HEK293T (cell line): ENCODE measurements around the gene IQGAP3.

Experiments
- CTCF ChIA-PET: fragments of 350-600 bp; formaldehyde crosslinking; extraction: SDS; loops from one replicate; lab custom pipeline; 2021; ENCODE audit warnings: antibody characterized with exemption, inconsistent platforms; lab: Yijun Ruan, JAX
- POLR2A ChIA-PET: fragments of 350-600 bp; formaldehyde crosslinking; extraction: SDS; loops from one replicate; lab custom pipeline; 2020; ENCODE audit warnings: antibody characterized with exemption, inconsistent platforms; lab: Yijun Ruan, JAX
- DNase-seq: peaks from one replicate; pipeline ENCODE4 v3.0.0; 2012; ENCODE audit warnings: mixed read lengths; ENCODE audit errors: extremely low spot score
- ARNT ChIP-seq: fragments of 450-650 bp; IDR thresholded peaks from 2 replicates; pipeline ENCODE4 v1.6.1; 2017; ENCODE audit warnings: mild to moderate bottlenecking
- BHLHE40 ChIP-seq: fragments of 450-650 bp; IDR thresholded peaks from 2 replicates; pipeline ENCODE4 v1.6.1; 2016; ENCODE audit warnings: mild to moderate bottlenecking, moderate library complexity, borderline replicate concordance
- CTBP1 ChIP-seq: fragments of 450-650 bp; IDR thresholded peaks from 2 replicates; pipeline ENCODE4 v1.6.1; 2016; ENCODE audit warnings: borderline replicate concordance
- ELF4 ChIP-seq: fragments of 450-650 bp; IDR thresholded peaks from 2 replicates; pipeline ENCODE4 v1.6.1; 2017; ENCODE audit warnings: antibody characterized with exemption
- FOXA1 ChIP-seq: fragments of 450-650 bp; IDR thresholded peaks from 2 replicates; pipeline ENCODE4 v1.6.1; 2016; ENCODE audit warnings: mild to moderate bottlenecking
- FOXK2 ChIP-seq: fragments of 450-650 bp; IDR thresholded peaks from 2 replicates; pipeline ENCODE4 v1.6.1; 2016; ENCODE audit warnings: mild to moderate bottlenecking
- FOXM1 ChIP-seq: fragments of 450-650 bp; IDR thresholded peaks from 2 replicates; pipeline ENCODE4 v1.6.1; 2017; ENCODE audit warnings: mild to moderate bottlenecking, borderline replicate concordance
- HDGF ChIP-seq: fragments of 450-650 bp; IDR thresholded peaks from 2 replicates; pipeline ENCODE4 v1.6.1; 2017; ENCODE audit warnings: antibody characterized with exemption, borderline replicate concordance
- L3MBTL2 ChIP-seq: fragments of 450-650 bp; conservative IDR thresholded peaks from 2 replicates; pipeline ENCODE4 v1.6.1; 2016; ENCODE audit warnings: mild to moderate bottlenecking
- LEF1 ChIP-seq: fragments of 450-650 bp; IDR thresholded peaks from 2 replicates; pipeline ENCODE4 v1.6.1; 2017; ENCODE audit warnings: mild to moderate bottlenecking, borderline replicate concordance
- NFRKB ChIP-seq: fragments of 450-650 bp; IDR thresholded peaks from 2 replicates; pipeline ENCODE4 v1.6.1; 2016; ENCODE audit warnings: mild to moderate bottlenecking, moderate library complexity
- PKNOX1 ChIP-seq: fragments of 450-650 bp; IDR thresholded peaks from 2 replicates; pipeline ENCODE4 v1.6.1; 2016
- SP1 ChIP-seq: fragments of 450-650 bp; IDR thresholded peaks from 2 replicates; pipeline ENCODE4 v1.6.1; 2017
- SUZ12 ChIP-seq: fragments of 450-650 bp; IDR thresholded peaks from 2 replicates; pipeline ENCODE4 v1.6.1; 2016; ENCODE audit warnings: mild to moderate bottlenecking
- TARDBP ChIP-seq: fragments of 450-650 bp; IDR thresholded peaks from 2 replicates; pipeline ENCODE4 v1.6.1; 2016
- ZNF384 ChIP-seq: fragments of 450-650 bp; IDR thresholded peaks from 2 replicates; pipeline ENCODE4 v1.6.1; 2016

The IQGAP3 gene

GRCh38 chr1:156488566-156489165 is 83.7 kb downstream of the IQGAP3 start:
- TF ChIP-seq TARDBP (no peak), CTBP1 (no peak), PKNOX1 (no peak), L3MBTL2 (no peak), ARNT (no peak), FOXM1 (no peak), SUZ12 (no peak), FOXK2 (no peak), HDGF (no peak), ZNF384 (no peak), NFRKB (no peak), ELF4 (no peak)
- POLR2A ChIA-PET, result interaction anchor here (0.9 to 5.9 kb wide), 3 partner anchors 9 to 31 kb away, joined by 4 to 64 read pairs (median 15); partner anchors contain the start of gene MEF2D
- no peak for DNase-seq
- CTCF ChIA-PET, result interaction anchor here (0.7 to 4.3 kb wide), 4 partner anchors 8 to 62 kb away, joined by 3 to 39 read pairs (median 4); no protein-coding TSS in a partner anchor

- no peak for DNase-seq
- CTCF ChIA-PET, result interaction anchor here (0.7 kb wide), 1 partner anchor 63 kb away, joined by 3 read pairs; no protein-coding TSS in a partner anchor
- POLR2A ChIA-PET, result interaction anchor here (5.9 kb wide), 1 partner anchor 15 kb away, joined by 64 read pairs; the partner anchor contains the start of gene MEF2D
- TF ChIP-seq CTBP1, result no peak
- TF ChIP-seq TARDBP, result no peak
- TF ChIP-seq FOXM1, result no peak
- no peak for TF ChIP-seq PKNOX1
- no peak for TF ChIP-seq ELF4
- no peak for TF ChIP-seq ZNF384
- TF ChIP-seq FOXA1, result no peak
- no peak for TF ChIP-seq NFRKB
- TF ChIP-seq LEF1, result no peak
- no peak for TF ChIP-seq FOXK2
- no peak for TF ChIP-seq HDGF
- TF ChIP-seq BHLHE40, result no peak
- no peak for TF ChIP-seq L3MBTL2
- TF ChIP-seq SP1, result no peak
- TF ChIP-seq ARNT, result no peak
- no peak for TF ChIP-seq SUZ12
Observed at GRCh38 chr1:156487862-156488261, 84.5 kb downstream of the IQGAP3 start.

GRCh38 chr1:156486421-156487344 is 85.7 kb downstream of the IQGAP3 start:
- DNase-seq, result no peak
- ChIA-PET POLR2A (interaction anchor here (4.1 kb wide), 1 partner anchor 14 kb away, joined by 25 read pairs; the partner anchor contains the start of gene MEF2D), CTCF (interaction anchor here (0.7 kb wide), 1 partner anchor 29 kb away, joined by 3 read pairs; no protein-coding TSS in a partner anchor)
- TF ChIP-seq SUZ12 (no peak), CTBP1 (no peak), FOXA1 (no peak), FOXK2 (no peak), ARNT (no peak), SP1 (no peak), ZNF384 (no peak), FOXM1 (no peak), LEF1 (no peak), ELF4 (no peak), BHLHE40 (no peak), TARDBP (no peak), PKNOX1 (no peak), L3MBTL2 (no peak), NFRKB (no peak), HDGF (no peak)

- ChIA-PET CTCF (no interaction called here), POLR2A (interaction anchor here (4.1 kb wide), 1 partner anchor 15 kb away, joined by 25 read pairs; the partner anchor contains the start of gene MEF2D)
- DNase-seq, result no peak
- TF ChIP-seq FOXM1 (no peak), HDGF (no peak), ARNT (no peak), L3MBTL2 (no peak), PKNOX1 (no peak), SUZ12 (no peak), NFRKB (no peak)
Observed at GRCh38 chr1:156485984-156486383, 86.4 kb downstream of the IQGAP3 start.
